PC-9 (cell line): ENCODE results near the gene BBS9.

Experiments used
- CTCF ChIP-seq: fragments of 200-600 bp; sonication (generic); conservative IDR thresholded peaks from 2 replicates; pipeline ENCODE4 v1.6.1; 2017; ENCODE audit warnings: mixed run types, antibody characterized with exemption, mild to moderate bottlenecking, moderate library complexity
- EZH2 ChIP-seq: fragments of 200-600 bp; sonication (generic); IDR thresholded peaks from 2 replicates; pipeline ENCODE4 v1.8.0; 2017; ENCODE audit warnings: antibody characterized with exemption, low read depth

- no peak for TF ChIP-seq CTCF
- TF ChIP-seq EZH2: no peak
Measured at GRCh38 chr7:33589911-33590310, 460.5 kb downstream of the BBS9 start.
